Duodenal mucosa (tissue), 2 donors: ENCODE results near the gene FAM83B.
"Not testable (repeated sequence)": the region's sequence is repeated elsewhere in the genome, so short reads cannot be mapped to it uniquely, and the experiment has no call there.

Experiments
- H3K27ac ChIP-seq: one replicate; pipeline ENCODE4 v1.7.0; 2013; ENCODE audit warnings: low read depth, low read length
- H3K27me3 ChIP-seq, 2 donors: one replicate each; pipeline ENCODE4 v1.7.0; 2013; ENCODE audit warnings: low read length in 2 of 2, control low read depth in 1 of 2; ENCODE audit not compliant: insufficient read depth in 2 of 2, control insufficient read depth in 1 of 2
- H3K36me3 ChIP-seq, 2 donors: one replicate each; pipeline ENCODE4 v1.7.0; 2013; ENCODE audit warnings: low read length in 2 of 2, control low read depth in 1 of 2; ENCODE audit not compliant: insufficient read depth in 2 of 2, control insufficient read depth in 1 of 2
- H3K4me1 ChIP-seq, 2 donors: one replicate each; pipeline ENCODE4 v1.7.0; 2013; ENCODE audit warnings: low read length in 2 of 2, control low read depth in 1 of 2; ENCODE audit not compliant: insufficient read depth in 2 of 2, control insufficient read depth in 1 of 2
- H3K4me3 ChIP-seq, 2 donors: one replicate each; pipeline ENCODE4 v1.7.0; 2013; ENCODE audit warnings: low read length in 2 of 2, low read depth in 1 of 2
- H3K9ac ChIP-seq, 2 donors: one replicate each; pipeline ENCODE4 v1.7.0; 2013; ENCODE audit warnings: low read length in 2 of 2, low read depth in 1 of 2
- H3K9me3 ChIP-seq, 2 donors: one replicate each; pipeline ENCODE4 v1.7.0; 2013; ENCODE audit warnings: low read length in 2 of 2, control low read depth in 1 of 2; ENCODE audit not compliant: control insufficient read depth in 1 of 2

Gene FAM83B

GRCh38 chr6:54957698-54958097 is 111.1 kb downstream of the FAM83B start:
- Histone ChIP-seq H3K27ac (no peak overlapping the region), H3K4me1 (no peaks in the 10 kb centered on the region), H3K4me3 (no peak overlapping the region), H3K9me3 (peaks cover 0 to 2% of the 10 kb centered on the region in 2 donors), H3K9ac (no peak overlapping the region), H3K36me3 (no peaks in the 10 kb centered on the region), H3K27me3 (no peaks in the 10 kb centered on the region)

GRCh38 chr6:54958446-54958845 is 111.9 kb downstream of the FAM83B start:
- Histone ChIP-seq H3K27me3 (no peaks in the 10 kb centered on the region), H3K4me1 (no peaks in the 10 kb centered on the region), H3K9ac (no peak overlapping the region), H3K36me3 (no peaks in the 10 kb centered on the region), H3K4me3 (no peak overlapping the region), H3K27ac (no peak overlapping the region), H3K9me3 (peaks cover 0 to 2% of the 10 kb centered on the region in 2 donors)

DNA sequence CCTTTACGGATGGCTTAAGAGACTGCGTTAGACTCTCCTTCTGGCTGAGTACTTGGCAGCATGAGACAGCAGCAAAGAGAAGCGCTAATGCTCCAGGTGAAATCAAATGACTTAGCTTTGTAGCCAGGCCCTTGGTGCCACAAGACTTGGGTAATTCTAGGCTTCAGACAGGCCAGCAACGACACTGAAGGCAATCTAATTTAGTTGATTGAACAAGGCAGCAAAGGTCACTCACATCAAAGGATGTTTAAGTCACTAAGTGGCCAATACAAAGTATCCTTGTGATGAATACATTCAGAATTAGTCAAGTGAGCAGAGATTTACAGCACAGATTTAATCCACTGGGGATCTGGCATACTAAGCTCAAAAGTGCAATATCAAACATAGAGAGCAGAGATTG is 113.2 kb downstream of the FAM83B start:
- Histone ChIP-seq H3K36me3 (no peaks in the 10 kb centered on the region), H3K9me3 (peaks cover 0 to 2% of the 10 kb centered on the region in 2 donors), H3K4me3 (no peak overlapping the region), H3K27me3 (no peaks in the 10 kb centered on the region), H3K9ac (no peak overlapping the region), H3K27ac (no peak overlapping the region), H3K4me1 (no peaks in the 10 kb centered on the region)

GRCh38 chr6:54961372-54961771 is 114.8 kb downstream of the FAM83B start:
- H3K9ac ChIP-seq, H3K27ac ChIP-seq, H3K9me3 ChIP-seq, H3K4me3 ChIP-seq, H3K27me3 ChIP-seq, H3K4me1 ChIP-seq, H3K36me3 ChIP-seq: not testable (repeated sequence)

DNA sequence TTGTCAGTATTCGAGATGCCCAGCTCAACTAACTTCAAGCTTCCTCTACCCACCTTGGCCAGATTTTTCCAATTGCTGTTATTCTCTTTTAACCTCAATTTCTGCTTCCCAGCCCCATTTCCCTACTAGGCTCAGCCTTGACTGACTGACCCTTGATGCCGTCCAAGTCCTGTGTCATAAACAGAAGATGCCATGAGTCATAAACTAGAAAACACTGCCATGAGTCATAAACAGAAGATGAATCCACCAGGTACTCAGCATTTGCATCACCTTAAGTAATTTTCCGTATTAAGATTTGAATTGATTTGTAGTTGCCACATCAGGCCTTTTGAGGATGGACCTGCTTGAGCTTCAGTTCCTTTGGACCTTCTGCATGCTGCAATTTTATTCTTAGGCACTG is 123.8 kb downstream of the FAM83B start:
- Histone ChIP-seq H3K9me3 (no peaks in the 10 kb centered on the region), H3K4me3 (no peak overlapping the region), H3K9ac (no peak overlapping the region), H3K36me3 (no peaks in the 10 kb centered on the region), H3K27ac (no peak overlapping the region), H3K4me1 (no peaks in the 10 kb centered on the region), H3K27me3 (no peaks in the 10 kb centered on the region)

DNA sequence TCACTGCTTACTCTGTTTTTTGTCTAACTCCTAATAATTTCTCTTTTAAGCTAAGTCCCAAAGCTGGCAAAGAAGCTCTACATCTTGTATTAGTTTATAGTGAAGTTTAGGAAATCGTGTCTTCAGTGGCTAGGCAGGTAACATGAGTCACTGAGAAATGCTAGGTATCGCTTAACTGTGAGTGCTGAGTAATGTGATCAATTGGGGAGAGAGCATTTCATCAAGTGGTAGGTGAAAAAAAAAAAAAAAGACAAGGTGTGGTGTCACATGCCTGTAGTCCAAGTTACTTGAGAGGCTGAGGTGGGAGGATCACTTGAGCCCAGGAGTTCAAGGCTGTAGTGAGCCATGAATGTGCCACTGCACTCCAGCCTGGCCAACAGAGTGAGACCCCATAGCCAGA is 125.3 kb downstream of the FAM83B start:
- H3K4me1 ChIP-seq, result no peaks in the 10 kb centered on the region
- H3K4me3 ChIP-seq, result no peak overlapping the region
- H3K27me3 ChIP-seq, result no peaks in the 10 kb centered on the region
- H3K9ac ChIP-seq, result no peak overlapping the region
- no peak overlapping the region for H3K27ac ChIP-seq
- no peaks in the 10 kb centered on the region for H3K9me3 ChIP-seq
- no peaks in the 10 kb centered on the region for H3K36me3 ChIP-seq

DNA sequence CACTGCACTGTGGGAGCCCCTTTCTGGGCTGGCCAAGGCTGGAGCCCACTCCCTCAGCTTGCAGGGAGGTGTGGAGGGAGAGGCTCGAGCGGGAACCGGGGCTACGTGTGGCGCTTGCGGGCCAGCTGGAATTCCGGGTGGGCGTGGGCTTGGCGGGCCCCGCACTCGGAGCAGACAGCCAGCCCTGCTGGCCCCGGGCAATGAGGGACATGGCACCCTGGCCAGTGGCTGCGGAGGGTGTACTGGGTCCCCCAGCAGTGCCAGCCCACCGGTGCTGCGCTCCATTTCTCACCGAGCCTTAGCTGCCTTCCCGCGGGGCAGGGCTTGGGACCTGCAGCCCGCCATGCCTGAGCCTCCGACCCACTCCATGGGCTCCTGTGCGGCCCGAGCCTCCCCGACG is 132.6 kb downstream of the FAM83B start:
- H3K27ac ChIP-seq, result not testable (repeated sequence)

GRCh38 chr6:54980511-54981275 is 134.1 kb downstream of the FAM83B start:
- H3K9me3 ChIP-seq, result peaks cover 0 to 3% of the 10 kb centered on the region in 2 donors
- no peaks in the 10 kb centered on the region for H3K36me3 ChIP-seq
- H3K27ac ChIP-seq, result no peak overlapping the region
- H3K4me3 ChIP-seq, result no peak overlapping the region
- H3K9ac ChIP-seq, result no peak overlapping the region
- no peaks in the 10 kb centered on the region for H3K27me3 ChIP-seq
- no peaks in the 10 kb centered on the region for H3K4me1 ChIP-seq

More for the DNA sequence above, 132.6 kb downstream of the FAM83B start:
- not testable (repeated sequence) for H3K36me3 ChIP-seq, H3K4me3 ChIP-seq, H3K27me3 ChIP-seq, H3K9me3 ChIP-seq, H3K4me1 ChIP-seq, H3K9ac ChIP-seq

- no peaks in the 10 kb centered on the region for H3K27me3 ChIP-seq
- no peaks in the 10 kb centered on the region for H3K4me1 ChIP-seq
- no peaks in the 10 kb centered on the region for H3K36me3 ChIP-seq
- H3K27ac ChIP-seq, result no peak overlapping the region
- no peak overlapping the region for H3K9ac ChIP-seq
- no peak overlapping the region for H3K4me3 ChIP-seq
- peaks cover 1 to 3% of the 10 kb centered on the region in 2 donors for H3K9me3 ChIP-seq
These were observed 134.7 kb downstream of the FAM83B start for GRCh38 chr6:54981276-54981609.

- Histone ChIP-seq H3K4me1 (no peaks in the 10 kb centered on the region), H3K9me3 (peaks cover 4 to 5% of the 10 kb centered on the region in 2 donors), H3K9ac (no peak overlapping the region), H3K4me3 (no peak overlapping the region), H3K36me3 (no peaks in the 10 kb centered on the region), H3K27ac (no peak overlapping the region), H3K27me3 (no peaks in the 10 kb centered on the region)
These were observed 135.1 kb downstream of the FAM83B start for GRCh38 chr6:54981647-54982046.
